OCI-LY3 (cell line): Measurements from ENCODE around the gene HMCN1.

ENCODE experiments used
- CTCF ChIP-seq: fragments of 200-600, 300-600 bp; sonication (generic); IDR thresholded peaks from 2 replicates; pipeline ENCODE4 v1.5.1; 2014; ENCODE audit warnings: antibody characterized with exemption, low read length, low read depth
- EZH2phosphoT487 ChIP-seq: fragments of 200-600 bp; shearing (Covaris generic); IDR thresholded peaks from 2 replicates; pipeline ENCODE4 v1.6.1; 2018; ENCODE audit warnings: antibody characterized with exemption, mixed run types, low read depth

- no peak for TF ChIP-seq EZH2phosphoT487
- TF ChIP-seq CTCF = no peak
Observed at GRCh38 chr1:186214791-186215190, 480.6 kb downstream of the HMCN1 start.
